Measurements from ENCODE around the gene LMF2. TPM values are rescaled to one million over a fixed set of nuclear protein-coding genes. Genes with fewer than 3 reads are reported as not detected.
A peak's percentile ranks its signal among the peaks of the same experiment; 100 is the strongest.
"Not testable (repeated sequence)": the region's sequence is repeated elsewhere in the genome, so short reads cannot be mapped to it uniquely, and the experiment has no call there.

The LMF2 gene
- polyA plus RNA-seq, 1 donor: 36.6 TPM

GRCh38 chr22:50535113-50535512, 27.6 kb upstream of the LMF2 start:
- no peak for DNase-seq (ENCODE audit: low read depth)

- DNase-seq (ENCODE audit: low read depth): not testable (repeated sequence)
Observed at GRCh38 chr22:50533856-50534711, 26.6 kb upstream of the LMF2 start.

GRCh38 chr22:50532824-50533796, 25.6 kb upstream of the LMF2 start:
- DNase-seq (ENCODE audit: low read depth): no peak

DNA sequence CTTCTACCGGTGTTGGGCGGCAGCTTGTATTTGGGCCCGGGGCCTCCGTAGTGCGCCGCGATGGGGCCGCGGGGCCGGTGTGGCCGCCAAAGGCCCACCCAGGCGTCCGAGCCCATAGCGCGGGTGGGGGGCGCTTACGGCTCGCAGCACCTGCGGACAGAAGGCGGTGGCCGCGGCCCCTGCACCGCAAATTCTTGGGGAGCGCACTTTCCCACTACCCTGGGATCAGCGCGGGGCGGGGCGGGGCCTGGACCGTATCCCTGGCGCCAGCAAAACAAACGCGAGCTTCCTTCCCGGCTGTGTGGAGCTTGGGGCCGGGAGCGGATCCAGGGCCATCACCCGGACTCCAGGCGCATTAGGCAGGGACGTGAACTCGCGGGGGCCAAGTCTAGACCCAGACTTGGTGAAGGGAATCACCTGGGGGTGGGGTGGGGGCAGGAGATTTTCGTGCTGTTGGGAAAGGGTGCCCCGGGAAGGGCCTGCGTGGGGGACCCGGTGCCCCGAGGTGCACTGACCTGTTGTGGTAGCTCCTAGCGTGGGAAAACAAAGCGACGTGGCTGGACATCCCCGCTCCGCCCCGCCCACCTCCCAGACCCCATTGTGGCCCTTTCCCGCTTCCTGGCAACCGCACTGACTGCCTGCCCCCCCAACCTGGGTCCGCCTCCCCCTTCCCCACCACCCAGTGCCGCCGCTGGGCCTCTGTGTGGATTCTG, 24.6 kb upstream of the LMF2 start:
- DNase-seq (ENCODE audit: low read depth): no peak

GRCh38 chr22:50531546-50531961, 24.1 kb upstream of the LMF2 start:
- no peak for DNase-seq (ENCODE audit: low read depth)

- DNase-seq (ENCODE audit: low read depth): no peak
Observed at GRCh38 chr22:50530877-50531545, 23.5 kb upstream of the LMF2 start.

DNA sequence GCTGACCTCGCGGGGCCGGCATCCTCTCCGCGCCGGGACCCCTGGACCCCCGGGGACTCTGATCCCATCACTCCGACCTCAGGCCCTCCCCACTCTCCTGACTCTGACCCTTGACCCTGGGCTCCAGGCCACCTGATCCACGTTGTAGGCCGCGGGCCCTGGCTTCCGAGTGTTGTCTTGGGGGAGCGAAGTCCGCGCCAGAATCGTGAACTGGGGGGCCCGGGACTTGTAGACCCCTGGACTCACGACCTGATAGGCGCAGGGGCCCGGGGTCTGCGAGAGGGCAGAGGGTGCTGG, 23.0 kb upstream of the LMF2 start:
- DNase-seq (ENCODE audit: low read depth): no peak

GRCh38 chr22:50529897-50530579, 22.5 kb upstream of the LMF2 start, which contains the start of gene TYMP:
Gene TYMP, minus strand, starts transcription at chr22:50530012. Its CDS starts 303 bp downstream, at chr22:50529709.
- no peak for DNase-seq (ENCODE audit: low read depth)

DNA sequence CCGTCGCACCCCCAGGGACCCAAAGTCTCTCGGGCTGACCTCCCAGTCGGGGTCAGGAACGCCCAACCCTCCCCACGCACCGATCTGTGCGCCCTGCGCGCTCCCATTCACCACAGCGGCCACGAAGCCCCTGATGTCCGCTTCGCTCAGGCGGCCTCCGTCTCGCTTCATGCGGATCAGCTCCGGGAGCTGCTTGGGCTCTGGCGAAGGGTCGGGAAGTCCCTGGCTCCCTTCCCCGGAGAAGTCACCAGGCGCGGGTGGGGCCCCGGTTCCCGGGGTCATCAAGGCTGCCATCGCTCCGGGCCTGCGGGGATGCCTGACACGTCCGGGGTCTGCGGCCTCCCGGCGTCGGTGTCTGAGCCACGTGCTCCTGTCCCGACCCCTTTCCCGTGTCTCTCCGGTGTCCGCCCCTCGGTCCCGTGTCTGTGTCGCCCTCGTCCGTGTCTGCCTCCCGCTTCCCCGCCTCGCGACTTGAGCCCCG, 22.0 kb upstream of the LMF2 start:
- no peak for DNase-seq (ENCODE audit: low read depth)

- no peak for DNase-seq (ENCODE audit: low read depth)
Observed at GRCh38 chr22:50528682-50529415, 21.3 kb upstream of the LMF2 start.

GRCh38 chr22:50527921-50528681, 20.6 kb upstream of the LMF2 start:
- DNase-seq (ENCODE audit: low read depth): no peak

DNA sequence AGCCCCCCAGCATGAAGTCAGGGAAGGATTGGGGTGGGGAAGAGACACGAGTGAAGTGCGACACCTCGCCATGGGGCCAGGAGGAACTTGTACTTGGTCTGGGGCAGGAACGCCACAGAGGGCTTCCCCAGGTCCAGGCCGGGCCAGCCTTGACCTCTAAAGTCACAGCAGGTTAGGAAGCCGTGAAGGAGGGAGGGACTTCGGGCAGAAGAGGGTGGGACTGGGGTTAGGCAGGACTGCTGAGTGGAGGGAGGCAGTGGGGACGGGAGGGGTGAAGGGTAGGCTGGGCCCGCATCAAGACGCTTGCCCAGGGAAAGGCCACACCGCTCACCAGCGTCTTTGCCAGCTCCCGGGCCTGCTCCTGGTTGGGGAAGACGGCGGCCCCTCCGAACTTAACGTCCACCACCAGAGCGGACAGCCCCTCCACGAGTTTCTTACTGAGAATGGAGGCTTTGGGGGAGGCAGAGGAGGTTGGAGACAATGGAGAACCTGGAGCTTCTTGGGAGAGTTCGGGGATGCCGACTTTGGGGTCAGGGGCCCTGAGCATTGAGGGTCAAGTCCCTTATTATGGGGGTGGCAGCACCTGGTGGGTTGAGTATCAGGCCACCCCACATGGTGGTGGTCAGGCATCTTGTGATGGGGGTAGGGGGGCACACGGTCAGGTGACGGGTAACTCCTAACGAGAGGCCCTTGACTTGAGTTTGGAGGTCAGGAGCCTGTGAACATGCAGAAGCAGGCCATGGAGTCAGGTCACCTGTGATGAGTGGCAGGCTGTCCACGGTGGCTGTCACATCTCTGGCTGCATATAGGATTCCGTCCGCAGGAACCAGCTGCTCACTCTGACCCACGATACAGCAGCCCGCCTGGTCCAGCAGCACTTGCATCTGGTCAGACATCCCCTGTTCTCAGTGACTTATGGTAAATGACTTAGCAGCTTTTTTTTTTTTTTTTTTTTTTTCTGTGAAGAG, 19.6 kb upstream of the LMF2 start:
- no peak for DNase-seq (ENCODE audit: low read depth)

DNA sequence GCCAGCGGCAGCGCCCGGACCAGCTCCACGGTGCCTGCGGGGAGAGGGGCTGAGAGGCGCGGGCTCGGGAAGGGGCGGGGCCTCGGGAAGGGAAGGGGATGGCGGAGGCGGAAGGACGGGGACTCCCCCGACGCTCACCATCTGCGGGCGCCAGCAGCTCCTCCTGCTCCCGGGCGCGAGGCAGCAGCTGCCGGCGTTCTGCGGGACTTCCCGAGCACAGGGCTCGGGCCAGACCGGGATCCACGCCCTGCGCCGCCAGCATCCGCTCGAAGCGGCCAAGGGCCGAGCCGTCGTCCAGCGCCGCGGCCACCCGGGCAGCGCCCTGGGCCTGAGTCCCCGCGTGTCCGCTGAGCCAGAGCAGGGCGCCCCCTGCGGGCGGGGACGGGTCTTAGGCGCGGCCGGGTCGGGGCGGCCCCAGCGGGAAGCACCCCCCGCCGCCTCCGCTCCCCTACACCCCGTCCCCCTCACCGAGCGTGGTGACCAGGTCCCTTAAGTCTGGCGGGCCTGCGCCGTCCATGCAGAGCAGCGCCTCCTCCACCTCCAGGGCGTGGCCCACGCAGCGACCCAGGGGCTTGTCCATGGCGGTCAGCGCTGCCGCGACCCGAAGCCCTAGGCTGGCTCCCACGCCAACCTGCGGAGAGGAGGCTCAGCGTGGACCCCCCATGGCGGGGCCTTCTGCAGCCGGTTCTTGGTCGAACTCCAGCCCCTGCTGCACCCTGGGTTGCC, 18.8 kb upstream of the LMF2 start:
- DNase-seq (ENCODE audit: low read depth): no peak

- no peak for DNase-seq (ENCODE audit: low read depth)
Observed at GRCh38 chr22:50525858-50526107, 18.3 kb upstream of the LMF2 start.

- DNase-seq (ENCODE audit: low read depth): peak; percentile 94
Observed at GRCh38 chr22:50525104-50525857, 17.8 kb upstream of the LMF2 start, which contains the start of gene SCO2. Gene SCO2, minus strand, starts transcription at chr22:50525598. Its CDS starts 1,187 bp downstream, at chr22:50524411.

- no peak for DNase-seq (ENCODE audit: low read depth)
Observed at GRCh38 chr22:50524676-50525103, 17.2 kb upstream of the LMF2 start.

All from forelimb muscle (tissue), 1 donor.